ENCODE data around the gene TBL1X. TPM values are rescaled to one million over a fixed set of nuclear protein-coding genes. Genes with fewer than 3 reads are reported as not detected.

Gene TBL1X
- total RNA-seq, 2 experiments from 2014 or later = 33.1 to 33.9 TPM

GRCh38 chrX:9651737-9652136, 186.9 kb downstream of the TBL1X start:
- H3K4me1 Mint-ChIP-seq = no peaks in the 10 kb centered on the region
- H3K36me3 Mint-ChIP-seq = peaks cover 8% of the 10 kb centered on the region
- H3K4me3 Mint-ChIP-seq = no peak overlapping the region
- no peaks in the 10 kb centered on the region for H3K9me3 Mint-ChIP-seq
- no peak for DNase-seq
- no peak overlapping the region for H3K27ac Mint-ChIP-seq
- no peaks in the 10 kb centered on the region for H3K27me3 Mint-ChIP-seq

GRCh38 chrX:9654929-9655328, 190.1 kb downstream of the TBL1X start:
- Mint-ChIP-seq H3K4me3 (no peak overlapping the region), H3K27me3 (no peaks in the 10 kb centered on the region), H3K36me3 (peaks cover 10% of the 10 kb centered on the region), H3K4me1 (peaks cover 2% of the 10 kb centered on the region), H3K9me3 (no peaks in the 10 kb centered on the region), H3K27ac (no peak overlapping the region)
- no peak for DNase-seq

GRCh38 chrX:9656277-9656676, 191.4 kb downstream of the TBL1X start:
- DNase-seq = no peak
- Mint-ChIP-seq H3K27ac (no peak overlapping the region), H3K27me3 (no peaks in the 10 kb centered on the region), H3K36me3 (peaks cover 10% of the 10 kb centered on the region), H3K4me1 (peaks cover 2% of the 10 kb centered on the region), H3K9me3 (no peaks in the 10 kb centered on the region), H3K4me3 (no peak overlapping the region)

- no peaks in the 10 kb centered on the region for H3K27me3 Mint-ChIP-seq
- no peak for DNase-seq
- H3K4me3 Mint-ChIP-seq = no peak overlapping the region
- peaks cover 2% of the 10 kb centered on the region for H3K4me1 Mint-ChIP-seq
- H3K36me3 Mint-ChIP-seq = peaks cover 10% of the 10 kb centered on the region
- H3K9me3 Mint-ChIP-seq = no peaks in the 10 kb centered on the region
- H3K27ac Mint-ChIP-seq = no peak overlapping the region
Observed at GRCh38 chrX:9656871-9657270, 192.0 kb downstream of the TBL1X start.

DNA sequence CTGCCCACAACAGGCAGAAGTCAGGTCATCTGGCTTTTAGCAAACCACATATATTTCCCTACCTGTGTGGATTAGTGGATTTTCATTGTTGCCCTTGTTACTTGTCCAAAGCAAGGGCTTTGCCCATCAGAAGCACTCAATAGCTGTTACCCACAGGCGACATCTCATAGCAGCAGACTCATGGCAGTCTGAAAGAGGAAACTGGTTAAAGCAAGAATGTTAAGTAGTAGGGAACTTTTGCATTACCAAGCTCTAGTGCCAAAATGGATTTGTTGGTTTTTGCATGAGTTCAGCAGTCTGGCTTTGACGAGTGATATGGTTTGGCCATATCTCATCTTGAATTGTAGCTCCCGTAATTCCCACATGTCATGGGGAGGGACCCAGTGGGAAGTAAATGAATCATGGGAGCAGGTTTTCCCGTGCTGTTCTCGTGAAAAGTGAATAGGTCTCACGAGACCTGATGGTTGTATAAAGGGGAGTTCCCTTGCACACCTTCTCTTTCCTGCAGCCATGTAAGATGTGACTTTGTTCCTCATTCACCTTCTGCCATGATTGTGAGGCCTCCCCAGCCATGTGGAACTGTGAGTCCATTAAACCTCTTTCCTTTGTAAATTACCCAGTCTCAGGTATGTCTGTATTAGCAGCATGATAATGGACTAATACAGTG, 192.9 kb downstream of the TBL1X start:
- Mint-ChIP-seq H3K27ac (no peak overlapping the region), H3K36me3 (peaks cover 10% of the 10 kb centered on the region), H3K27me3 (no peaks in the 10 kb centered on the region), H3K9me3 (no peaks in the 10 kb centered on the region), H3K4me3 (no peak overlapping the region), H3K4me1 (peaks cover 2% of the 10 kb centered on the region)
- DNase-seq = no peak

DNA sequence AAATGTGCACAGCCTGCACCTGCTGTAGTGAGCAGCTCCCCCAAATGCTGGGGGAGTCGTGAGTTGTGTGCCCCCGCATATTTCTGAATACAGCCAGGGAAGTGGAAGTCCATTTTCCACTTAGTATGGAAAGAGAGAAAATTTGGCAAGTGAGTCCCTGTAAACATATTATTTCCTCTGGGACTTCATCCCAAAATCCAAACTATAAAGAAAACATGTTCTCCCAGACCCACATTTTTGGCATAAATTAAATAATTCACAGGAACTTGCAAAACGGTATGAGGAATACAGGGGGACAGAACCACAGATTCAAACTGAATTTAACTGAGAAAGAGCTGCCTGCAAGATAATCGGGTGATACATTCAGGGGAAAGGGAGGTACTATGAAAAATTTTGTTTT, 193.6 kb downstream of the TBL1X start:
- no peak for DNase-seq
- Mint-ChIP-seq H3K4me1 (peaks cover 2% of the 10 kb centered on the region), H3K27me3 (no peaks in the 10 kb centered on the region), H3K36me3 (peaks cover 10% of the 10 kb centered on the region), H3K4me3 (no peak overlapping the region), H3K9me3 (no peaks in the 10 kb centered on the region), H3K27ac (no peak overlapping the region)

- H3K36me3 Mint-ChIP-seq = peaks cover 8% of the 10 kb centered on the region
- no peaks in the 10 kb centered on the region for H3K9me3 Mint-ChIP-seq
- H3K4me3 Mint-ChIP-seq = no peak overlapping the region
- H3K4me1 Mint-ChIP-seq = peaks cover 2% of the 10 kb centered on the region
- no peak overlapping the region for H3K27ac Mint-ChIP-seq
- no peak for DNase-seq
- H3K27me3 Mint-ChIP-seq = no peaks in the 10 kb centered on the region
Observed at GRCh38 chrX:9659571-9660195, 194.8 kb downstream of the TBL1X start.

GRCh38 chrX:9662148-9662547, 197.3 kb downstream of the TBL1X start:
- Mint-ChIP-seq H3K27ac (no peak overlapping the region), H3K27me3 (no peaks in the 10 kb centered on the region), H3K9me3 (no peaks in the 10 kb centered on the region), H3K4me1 (peaks cover 2% of the 10 kb centered on the region), H3K4me3 (no peak overlapping the region), H3K36me3 (no peaks in the 10 kb centered on the region)
- DNase-seq = no peak

- Mint-ChIP-seq H3K27me3 (no peaks in the 10 kb centered on the region), H3K27ac (no peak overlapping the region), H3K36me3 (no peaks in the 10 kb centered on the region), H3K4me3 (no peak overlapping the region), H3K4me1 (peaks cover 2% of the 10 kb centered on the region), H3K9me3 (no peaks in the 10 kb centered on the region)
- no peak for DNase-seq
Observed at GRCh38 chrX:9663216-9663615, 198.4 kb downstream of the TBL1X start.

DNA sequence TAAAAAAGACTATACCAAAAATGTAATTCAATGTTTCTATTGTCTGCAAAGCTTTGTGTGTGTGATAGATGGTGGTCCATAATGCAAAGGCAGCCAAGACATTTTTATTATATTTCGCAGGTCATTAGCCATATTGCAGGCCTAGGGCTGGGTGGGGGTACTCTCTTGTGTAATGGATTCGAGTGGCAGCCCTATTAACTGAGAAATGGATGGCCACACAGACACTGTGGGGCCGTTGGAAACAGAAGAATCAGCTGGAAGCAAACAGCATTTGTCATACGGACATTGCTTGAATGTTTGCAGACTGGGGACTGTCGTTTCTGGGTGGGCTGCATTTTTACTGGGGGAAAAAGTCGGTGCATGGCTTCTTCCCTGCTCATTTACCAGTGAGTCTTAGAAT, 199.4 kb downstream of the TBL1X start:
- H3K27me3 Mint-ChIP-seq = no peaks in the 10 kb centered on the region
- peaks cover 2% of the 10 kb centered on the region for H3K4me1 Mint-ChIP-seq
- no peaks in the 10 kb centered on the region for H3K36me3 Mint-ChIP-seq
- no peak overlapping the region for H3K4me3 Mint-ChIP-seq
- H3K9me3 Mint-ChIP-seq = no peaks in the 10 kb centered on the region
- H3K27ac Mint-ChIP-seq = no peak overlapping the region
- no peak for DNase-seq

DNA sequence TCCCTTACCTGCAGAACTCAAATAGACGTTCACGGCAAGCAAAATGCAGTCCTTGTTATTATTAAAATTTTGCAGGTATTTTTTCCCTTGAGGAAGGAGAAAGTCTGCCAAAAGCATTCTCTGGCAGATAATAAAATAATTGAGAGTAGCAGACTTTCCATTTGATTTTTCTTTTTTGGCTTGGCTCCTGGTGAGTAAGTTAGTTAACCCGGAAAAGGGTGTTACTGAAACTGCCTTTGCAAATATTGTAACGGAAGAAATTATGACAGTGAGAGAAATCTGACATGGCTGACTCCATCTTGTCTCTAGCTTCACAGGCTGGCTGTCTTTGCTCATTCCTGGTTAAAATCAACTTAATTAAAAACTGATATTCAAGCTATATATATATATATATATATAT, 200.3 kb downstream of the TBL1X start:
- Mint-ChIP-seq H3K27ac (no peak overlapping the region), H3K4me1 (no peaks in the 10 kb centered on the region), H3K4me3 (no peak overlapping the region), H3K9me3 (no peaks in the 10 kb centered on the region), H3K36me3 (no peaks in the 10 kb centered on the region), H3K27me3 (no peaks in the 10 kb centered on the region)
- DNase-seq = no peak

- Mint-ChIP-seq H3K9me3 (no peaks in the 10 kb centered on the region), H3K36me3 (peaks cover 9% of the 10 kb centered on the region), H3K27me3 (no peaks in the 10 kb centered on the region), H3K4me1 (peaks cover 5% of the 10 kb centered on the region), H3K4me3 (no peak overlapping the region), H3K27ac (no peak overlapping the region)
- no peak for DNase-seq
Observed at GRCh38 chrX:9668537-9668936, 203.7 kb downstream of the TBL1X start.

DNA sequence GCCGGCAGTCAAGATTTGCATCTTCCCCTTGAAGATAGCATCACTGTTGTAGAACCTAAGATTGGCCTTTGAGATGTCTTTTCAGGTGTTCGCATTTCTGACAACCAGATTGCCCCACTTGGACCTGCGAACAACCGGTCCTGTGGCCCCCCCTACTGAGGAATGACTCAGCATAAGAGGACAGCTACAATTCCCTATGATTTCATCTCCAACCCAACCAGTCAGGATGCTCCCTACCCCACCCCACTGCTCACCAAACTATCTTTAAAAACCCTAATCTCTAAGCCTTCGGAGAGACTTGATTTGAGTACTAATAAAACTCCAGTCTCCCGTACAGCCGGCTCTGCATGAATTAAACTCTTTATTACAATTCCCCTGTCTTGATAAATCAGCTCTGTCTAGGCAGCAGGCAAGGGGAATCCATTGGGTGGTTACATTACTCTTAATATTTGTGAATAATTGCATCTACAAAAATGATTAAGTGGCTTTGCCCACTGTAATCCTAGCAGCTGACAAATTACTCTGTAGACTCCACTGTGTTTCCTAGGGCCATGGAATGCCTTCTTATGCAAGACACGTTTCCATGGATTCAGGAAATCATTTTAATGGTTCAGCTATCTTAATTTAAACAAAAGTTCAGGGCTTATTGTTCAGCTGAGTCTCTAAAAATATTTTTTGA, 205.4 kb downstream of the TBL1X start:
- no peak overlapping the region for H3K4me3 Mint-ChIP-seq
- DNase-seq = no peak
- H3K4me1 Mint-ChIP-seq = peaks cover 5% of the 10 kb centered on the region
- no peaks in the 10 kb centered on the region for H3K9me3 Mint-ChIP-seq
- H3K27ac Mint-ChIP-seq = no peak overlapping the region
- H3K27me3 Mint-ChIP-seq = no peaks in the 10 kb centered on the region
- peaks cover 13% of the 10 kb centered on the region for H3K36me3 Mint-ChIP-seq

DNA sequence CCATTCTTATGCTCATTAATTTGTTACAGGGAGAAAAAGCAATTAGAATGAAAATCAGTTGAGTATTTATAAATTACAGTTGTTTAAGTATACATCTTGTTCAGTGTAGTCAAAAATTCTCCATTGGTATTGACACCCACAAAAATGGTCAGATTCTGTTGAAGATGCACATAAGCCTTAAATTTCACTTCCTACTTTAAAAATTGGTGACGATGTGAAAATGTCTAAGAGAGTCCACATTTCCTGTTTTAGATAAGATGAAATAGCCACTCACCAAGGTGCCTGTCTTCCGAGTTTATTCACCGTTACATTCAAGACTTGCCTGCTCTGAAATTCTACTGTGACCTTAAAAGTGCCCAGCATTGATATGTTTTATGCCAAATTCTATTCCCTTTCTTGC, 207.1 kb downstream of the TBL1X start:
- H3K9me3 Mint-ChIP-seq = peaks cover 4% of the 10 kb centered on the region
- H3K4me3 Mint-ChIP-seq = no peak overlapping the region
- H3K27ac Mint-ChIP-seq = no peak overlapping the region
- H3K4me1 Mint-ChIP-seq = peaks cover 9% of the 10 kb centered on the region
- no peak for DNase-seq
- peaks cover 24% of the 10 kb centered on the region for H3K36me3 Mint-ChIP-seq
- no peaks in the 10 kb centered on the region for H3K27me3 Mint-ChIP-seq

GRCh38 chrX:9676306-9676705, 211.4 kb downstream of the TBL1X start:
- Mint-ChIP-seq H3K9me3 (peaks cover 4% of the 10 kb centered on the region), H3K27ac (no peak overlapping the region), H3K4me1 (peaks cover 23% of the 10 kb centered on the region), H3K36me3 (peaks cover 40% of the 10 kb centered on the region), H3K27me3 (no peaks in the 10 kb centered on the region), H3K4me3 (no peak overlapping the region)
- DNase-seq = no peak

GRCh38 chrX:9676738-9677097, 211.9 kb downstream of the TBL1X start:
- peak overlapping the region; percentile 72 for H3K27ac Mint-ChIP-seq
- DNase-seq = no peak
- peaks cover 23% of the 10 kb centered on the region for H3K4me1 Mint-ChIP-seq
- H3K27me3 Mint-ChIP-seq = no peaks in the 10 kb centered on the region
- H3K36me3 Mint-ChIP-seq = peaks cover 40% of the 10 kb centered on the region
- peaks cover 4% of the 10 kb centered on the region for H3K9me3 Mint-ChIP-seq
- H3K4me3 Mint-ChIP-seq = no peak overlapping the region
